ENCODE results near the gene FAM161B. TPM values are rescaled to one million over a fixed set of nuclear protein-coding genes. Genes with fewer than 3 reads are reported as not detected.

FAM161B gene
- polyA plus RNA-seq, 1 of the 3 experiments (the other 2 are of a cell fraction): 1.4 TPM

Small RNAs within 50 kb of the gene (small RNA-seq; reads per million reads assigned to genes)
- gene RF00019: 0 reads per million in 7 experiments

Other genes starting within 250 kb of the FAM161B start
- gene PNMA1, start 235.7 kb downstream of the FAM161B start, polyA plus RNA-seq (2012; rRNA removed): 19.5 and 31.5 TPM in 2 replicates
- 7.1 and 9.7 TPM in 2 replicates for gene PTGR2, start 98.3 kb downstream of the FAM161B start, polyA plus RNA-seq (2012; rRNA removed)
- 22.8 and 28.7 TPM in 2 replicates for gene ZNF410, start 63.2 kb downstream of the FAM161B start, polyA plus RNA-seq (2012; rRNA removed)
- 38.8 and 55.9 TPM in 2 replicates for gene COQ6, start 208 bp upstream of the FAM161B start, polyA plus RNA-seq (2012; rRNA removed)
- 5.5 and 8.0 TPM in 2 replicates for gene ENTPD5, start 69.2 kb upstream of the FAM161B start, polyA plus RNA-seq (2012; rRNA removed)
- gene BBOF1, start 69.3 kb upstream of the FAM161B start, polyA plus RNA-seq (2012; rRNA removed): 1.9 and 2.1 TPM in 2 replicates
- gene ALDH6A1, start 134.4 kb upstream of the FAM161B start, polyA plus RNA-seq (2012; rRNA removed): 9.4 and 12.9 TPM in 2 replicates
- 4.9 and 5.9 TPM in 2 replicates for gene LIN52, start 134.9 kb upstream of the FAM161B start, polyA plus RNA-seq (2012; rRNA removed)

All from SK-N-SH (cell line).